ENCODE measurements around the gene CD3G.

DNA sequence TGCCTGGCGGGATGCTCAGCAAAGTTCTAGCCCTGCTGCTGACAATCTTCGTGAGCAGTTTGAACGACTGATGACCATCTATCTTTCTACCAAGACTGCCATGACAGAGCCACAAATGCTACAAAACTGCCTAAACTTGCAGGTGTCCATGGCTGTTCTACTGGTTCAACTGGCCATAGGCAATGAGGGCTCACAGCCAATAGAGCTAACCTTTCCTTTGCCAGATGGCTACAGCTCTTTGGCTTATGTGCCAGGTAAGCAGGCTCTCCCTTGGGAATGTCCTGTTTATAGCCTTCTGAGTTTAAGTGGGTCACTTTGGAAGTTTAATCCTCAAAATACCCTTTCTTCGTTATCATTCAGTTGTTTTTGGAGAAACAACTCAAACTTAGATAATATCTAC is 35.4 kb downstream of the CD3G start:
- no peak for TF ChIP-seq RAD21 (IDR thresholded peaks at IDR 0.05 in 1 of 2, conservative IDR thresholded peaks at IDR 0.05 in 1 of 2; ENCODE audit: low read depth in 2 of 2, low read length in 2 of 2)
- no peak for TF ChIP-seq EZH2 (IDR thresholded peaks at IDR 0.05; ENCODE audit: low read depth, low read length, severe bottlenecking)
- TF ChIP-seq, protein P1, sequence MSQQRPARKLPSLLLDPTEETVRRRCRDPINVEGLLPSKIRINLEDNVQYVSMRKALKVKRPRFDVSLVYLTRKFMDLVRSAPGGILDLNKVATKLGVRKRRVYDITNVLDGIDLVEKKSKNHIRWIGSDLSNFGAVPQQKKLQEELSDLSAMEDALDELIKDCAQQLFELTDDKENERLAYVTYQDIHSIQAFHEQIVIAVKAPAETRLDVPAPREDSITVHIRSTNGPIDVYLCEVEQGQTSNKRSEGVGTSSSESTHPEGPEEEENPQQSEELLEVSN (IDR thresholded peaks at IDR 0.05) = no peak
- TF ChIP-seq, protein P2, sequence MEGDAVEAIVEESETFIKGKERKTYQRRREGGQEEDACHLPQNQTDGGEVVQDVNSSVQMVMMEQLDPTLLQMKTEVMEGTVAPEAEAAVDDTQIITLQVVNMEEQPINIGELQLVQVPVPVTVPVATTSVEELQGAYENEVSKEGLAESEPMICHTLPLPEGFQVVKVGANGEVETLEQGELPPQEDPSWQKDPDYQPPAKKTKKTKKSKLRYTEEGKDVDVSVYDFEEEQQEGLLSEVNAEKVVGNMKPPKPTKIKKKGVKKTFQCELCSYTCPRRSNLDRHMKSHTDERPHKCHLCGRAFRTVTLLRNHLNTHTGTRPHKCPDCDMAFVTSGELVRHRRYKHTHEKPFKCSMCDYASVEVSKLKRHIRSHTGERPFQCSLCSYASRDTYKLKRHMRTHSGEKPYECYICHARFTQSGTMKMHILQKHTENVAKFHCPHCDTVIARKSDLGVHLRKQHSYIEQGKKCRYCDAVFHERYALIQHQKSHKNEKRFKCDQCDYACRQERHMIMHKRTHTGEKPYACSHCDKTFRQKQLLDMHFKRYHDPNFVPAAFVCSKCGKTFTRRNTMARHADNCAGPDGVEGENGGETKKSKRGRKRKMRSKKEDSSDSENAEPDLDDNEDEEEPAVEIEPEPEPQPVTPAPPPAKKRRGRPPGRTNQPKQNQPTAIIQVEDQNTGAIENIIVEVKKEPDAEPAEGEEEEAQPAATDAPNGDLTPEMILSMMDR (IDR thresholded peaks at IDR 0.05; ENCODE audit: control extremely low read depth in 1 of 3, insufficient read depth in 1 of 3, low read depth in 1 of 3, low read length in 3 of 3) = no peak
- TF ChIP-seq EP300 (IDR thresholded peaks at IDR 0.05; ENCODE audit: borderline replicate concordance in 1 of 2, low read depth in 2 of 2, low read length in 2 of 2) = no peak
- TF ChIP-seq SUZ12 (IDR thresholded peaks at IDR 0.05; ENCODE audit: low read length) = no peak
- TF ChIP-seq GTF2F1 (IDR thresholded peaks at IDR 0.05; ENCODE audit: borderline replicate concordance, low read depth, low read length) = no peak
- TF ChIP-seq POLR2AphosphoS5 (IDR thresholded peaks at IDR 0.05; ENCODE audit: low read depth, low read length) = no peak
- TF ChIP-seq HDAC6 (IDR thresholded peaks at IDR 0.05; ENCODE audit: low read depth, low read length) = no peak
- TF ChIP-seq JUN (IDR thresholded peaks at IDR 0.05; ENCODE audit: low read depth, low read length) = no peak
- TF ChIP-seq GABPA (IDR thresholded peaks at IDR 0.05; ENCODE audit: borderline replicate concordance, insufficient read depth, low read length) = no peak
